ENCODE results near the gene UTP15.
A peak's percentile ranks its signal among the peaks of the same experiment; 100 is the strongest.

UTP15 gene

DNA sequence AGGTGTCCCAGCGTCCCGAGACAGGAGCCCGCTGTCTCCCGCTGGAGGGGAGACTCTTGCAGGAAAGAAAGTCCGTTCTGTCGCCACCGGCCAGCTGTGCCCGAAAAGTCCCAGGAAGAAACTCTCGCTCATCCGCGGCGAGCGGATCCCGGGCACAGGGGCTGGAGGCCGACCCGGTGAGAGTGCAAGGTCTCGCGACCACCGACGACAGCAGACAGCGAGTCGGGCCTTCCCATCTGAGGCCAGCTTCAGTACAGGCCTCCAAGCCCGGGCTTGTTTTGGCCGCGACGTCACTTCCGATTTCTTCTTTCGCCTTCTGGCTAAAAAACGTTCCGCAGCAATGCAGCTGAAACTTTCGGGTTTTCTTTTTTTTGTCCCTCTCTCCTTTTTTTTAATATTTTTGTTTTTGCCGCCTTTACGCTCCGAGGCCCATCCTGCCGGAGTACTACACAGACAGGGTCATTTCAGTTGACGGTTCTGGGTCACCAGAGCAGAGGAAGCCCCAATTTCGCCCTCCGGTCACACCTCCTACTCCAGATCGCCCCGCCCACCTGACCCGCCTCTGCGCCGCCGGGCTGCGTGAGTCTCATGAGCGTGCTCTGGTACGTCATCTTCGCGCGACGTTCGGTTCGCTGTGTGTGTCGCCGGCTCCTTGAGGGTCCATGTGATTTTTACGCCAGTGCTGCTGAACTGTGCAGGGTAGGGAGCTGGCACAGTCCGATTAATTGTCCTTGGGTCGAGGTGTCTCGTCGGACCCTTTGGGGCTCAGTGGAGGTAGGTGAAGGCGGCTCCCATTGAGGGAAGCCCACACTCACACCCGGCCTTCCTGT, at the start of gene UTP15, which contains the start of gene ANKRA2:
UTP15 (plus strand) TSS at position 605 of the 830 bp plus-strand sequence. CDS start 1,602 bp downstream, outside the sequence.
ANKRA2 (minus strand) TSS at position 501 of the 830 bp plus-strand sequence. CDS start 2,758 bp downstream, outside the sequence.
- H3K27me3 ChIP-seq (ENCODE audit: low read depth): no peaks in the 10 kb centered on the region
- DNase-seq (ENCODE audit: low spot score in 2 of 2): peak; percentile 88 to 100
- H3K4me1 ChIP-seq: peaks cover 5% of the 10 kb centered on the region
- in situ Hi-C loops (cut with MboI; ENCODE audit: low sequenced_read_pairs): no loop called here
- no peaks in the 10 kb centered on the region for H3K9me3 ChIP-seq
- peaks cover 25% of the 10 kb centered on the region for H3K36me3 ChIP-seq (replicated peaks)
- peak within 1 kb of the TSS; percentile 61 for H3K4me3 ChIP-seq

GRCh38 chr5:73519531-73520283, 45.8 kb upstream of the UTP15 start:
- H3K27me3 ChIP-seq (ENCODE audit: low read depth): no peaks in the 10 kb centered on the region
- no peak overlapping the region for H3K4me3 ChIP-seq
- peak; percentile 70 to 81 for DNase-seq (ENCODE audit: low spot score in 2 of 2)
- H3K9me3 ChIP-seq: no peaks in the 10 kb centered on the region
- no peaks in the 10 kb centered on the region for H3K36me3 ChIP-seq (replicated peaks)
- in situ Hi-C loops (cut with MboI; ENCODE audit: low sequenced_read_pairs): no loop called here
- H3K4me1 ChIP-seq: peaks cover 5% of the 10 kb centered on the region

DNA sequence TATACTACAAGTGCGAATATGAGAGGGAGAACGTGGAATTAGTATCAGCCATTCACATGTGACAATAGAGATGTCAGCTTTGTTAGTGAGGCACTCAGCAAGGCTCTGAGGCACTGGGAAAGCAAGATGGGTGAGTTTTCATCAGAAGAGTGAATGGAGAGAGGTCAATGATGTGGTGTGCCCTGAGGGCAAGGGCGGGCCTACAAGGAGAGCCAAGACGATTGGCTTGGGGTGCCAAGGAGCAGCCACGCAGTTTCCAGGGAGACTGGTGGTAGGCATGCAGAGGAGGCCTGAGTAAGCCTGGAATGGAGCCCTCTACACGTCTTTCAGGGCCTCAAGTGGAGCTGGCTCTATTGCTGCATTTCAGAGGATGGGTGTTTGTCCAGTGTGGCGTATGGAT, 42.6 kb upstream of the UTP15 start:
- H3K27me3 ChIP-seq (ENCODE audit: low read depth): no peaks in the 10 kb centered on the region
- DNase-seq (ENCODE audit: low spot score in 2 of 2): peak in 1 of 2 experiments; percentile 19
- in situ Hi-C loops (cut with MboI; ENCODE audit: low sequenced_read_pairs): no loop called here
- no peaks in the 10 kb centered on the region; the same call in none of the 2 replicates for H3K4me1 ChIP-seq
- no peak overlapping the region for H3K4me3 ChIP-seq
- no peaks in the 10 kb centered on the region for H3K36me3 ChIP-seq (replicated peaks)
- H3K9me3 ChIP-seq: no peaks in the 10 kb centered on the region

- Histone ChIP-seq H3K4me1 (no peaks in the 10 kb centered on the region; the same call in none of the 2 replicates), H3K36me3 (replicated peaks) (no peaks in the 10 kb centered on the region), H3K4me3 (no peak overlapping the region), H3K9me3 (no peaks in the 10 kb centered on the region), H3K27me3 (ENCODE audit: low read depth) (no peaks in the 10 kb centered on the region)
- no peak for DNase-seq (ENCODE audit: low spot score in 2 of 2)
- in situ Hi-C loops (cut with MboI; ENCODE audit: low sequenced_read_pairs): no loop called here
These were observed 41.7 kb upstream of the UTP15 start for GRCh38 chr5:73523861-73524260.

- no peaks in the 10 kb centered on the region for H3K27me3 ChIP-seq (ENCODE audit: low read depth)
- in situ Hi-C loops (cut with MboI; ENCODE audit: low sequenced_read_pairs): no loop called here
- H3K9me3 ChIP-seq: no peaks in the 10 kb centered on the region
- no peaks in the 10 kb centered on the region for H3K36me3 ChIP-seq (replicated peaks)
- no peak overlapping the region for H3K4me3 ChIP-seq
- H3K4me1 ChIP-seq: no peaks in the 10 kb centered on the region
- DNase-seq (ENCODE audit: low spot score in 2 of 2): no peak
These were observed 39.8 kb upstream of the UTP15 start for GRCh38 chr5:73525606-73526203.

DNA sequence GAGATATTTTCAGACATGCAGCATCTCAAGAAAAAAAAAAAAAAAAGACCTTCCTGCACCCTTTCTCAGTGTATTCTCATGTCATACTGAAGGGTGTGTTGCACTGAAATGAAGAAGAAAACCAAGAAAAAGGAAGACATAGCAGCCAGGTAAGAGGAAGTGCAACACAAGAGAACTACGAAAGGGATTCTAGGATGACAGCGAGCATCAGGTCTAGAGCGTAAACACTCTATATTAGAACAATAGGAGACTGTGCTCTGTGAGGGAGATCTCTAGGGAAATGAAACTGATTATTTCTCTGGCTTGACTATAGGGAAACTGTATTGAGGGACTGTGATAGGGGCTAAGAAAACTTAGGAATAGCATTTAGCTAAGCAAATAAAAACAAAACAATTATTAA, 37.3 kb upstream of the UTP15 start:
- in situ Hi-C loops (cut with MboI; ENCODE audit: low sequenced_read_pairs): no loop called here
- no peaks in the 10 kb centered on the region for H3K36me3 ChIP-seq (replicated peaks)
- H3K9me3 ChIP-seq: no peaks in the 10 kb centered on the region
- no peak overlapping the region for H3K4me3 ChIP-seq
- DNase-seq (ENCODE audit: low spot score in 2 of 2): no peak
- no peaks in the 10 kb centered on the region for H3K27me3 ChIP-seq (ENCODE audit: low read depth)
- no peaks in the 10 kb centered on the region for H3K4me1 ChIP-seq

- H3K36me3 ChIP-seq (replicated peaks): no peaks in the 10 kb centered on the region
- H3K27me3 ChIP-seq (ENCODE audit: low read depth): no peaks in the 10 kb centered on the region
- DNase-seq (ENCODE audit: low spot score in 2 of 2): no peak
- H3K4me3 ChIP-seq: no peak overlapping the region
- H3K9me3 ChIP-seq: no peaks in the 10 kb centered on the region
- H3K4me1 ChIP-seq: no peaks in the 10 kb centered on the region
- in situ Hi-C loops (cut with MboI; ENCODE audit: low sequenced_read_pairs): no loop called here
These were observed 36.5 kb upstream of the UTP15 start for GRCh38 chr5:73529081-73529480.

DNA sequence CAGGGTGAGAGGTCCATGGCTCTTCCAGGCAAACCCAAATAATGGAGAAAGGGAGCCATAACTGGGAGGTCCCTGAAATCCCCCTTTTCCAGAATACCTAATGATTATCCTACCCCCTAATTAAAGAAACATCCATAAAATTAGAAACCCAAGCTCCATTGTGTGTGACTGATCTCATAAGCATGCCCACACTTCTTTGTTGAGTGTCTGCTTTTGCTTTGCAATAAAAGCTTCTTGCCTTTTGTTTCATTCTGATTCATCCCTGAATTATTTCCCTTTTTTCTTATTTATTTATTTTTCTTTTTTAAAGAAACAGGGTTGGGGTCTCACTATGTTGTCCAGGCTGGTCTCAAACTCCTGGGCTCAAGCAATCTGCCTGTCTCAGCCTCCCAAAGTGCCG, 34.2 kb upstream of the UTP15 start:
- DNase-seq (ENCODE audit: low spot score in 2 of 2): no peak
- in situ Hi-C loops (cut with MboI; ENCODE audit: low sequenced_read_pairs): no loop called here
- H3K4me3 ChIP-seq: no peak overlapping the region
- H3K36me3 ChIP-seq (replicated peaks): no peaks in the 10 kb centered on the region
- H3K4me1 ChIP-seq: no peaks in the 10 kb centered on the region
- H3K27me3 ChIP-seq (ENCODE audit: low read depth): no peaks in the 10 kb centered on the region
- H3K9me3 ChIP-seq: no peaks in the 10 kb centered on the region

DNA sequence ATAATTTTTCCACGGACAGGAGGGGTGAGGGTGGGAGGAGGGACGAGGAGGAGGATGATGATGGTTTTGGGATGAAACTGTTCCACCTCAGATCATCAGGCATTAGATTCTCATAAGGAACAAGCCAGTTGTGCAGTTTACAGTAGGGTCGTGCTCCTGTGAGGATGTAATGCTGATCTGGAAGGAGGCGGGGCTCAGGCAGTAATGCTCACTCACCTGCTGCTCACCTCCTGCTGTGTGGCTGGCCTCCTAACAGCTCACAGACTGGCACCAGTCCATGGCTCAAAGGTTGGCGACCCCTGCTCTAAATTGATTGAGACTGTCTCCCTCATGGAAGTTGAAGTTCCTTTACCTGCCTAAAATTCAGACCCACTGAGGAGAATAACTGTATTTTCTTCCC, 33.3 kb upstream of the UTP15 start:
- DNase-seq (ENCODE audit: low spot score in 2 of 2): no peak
- Histone ChIP-seq H3K4me3 (no peak overlapping the region), H3K9me3 (no peaks in the 10 kb centered on the region), H3K27me3 (ENCODE audit: low read depth) (no peaks in the 10 kb centered on the region), H3K36me3 (replicated peaks) (no peaks in the 10 kb centered on the region), H3K4me1 (no peaks in the 10 kb centered on the region)
- in situ Hi-C loops (cut with MboI; ENCODE audit: low sequenced_read_pairs): no loop called here

GRCh38 chr5:73534011-73534644, 31.4 kb upstream of the UTP15 start:
- in situ Hi-C loops (cut with MboI; ENCODE audit: low sequenced_read_pairs): no loop called here
- H3K36me3 ChIP-seq (replicated peaks): no peaks in the 10 kb centered on the region
- H3K27me3 ChIP-seq (ENCODE audit: low read depth): no peaks in the 10 kb centered on the region
- H3K9me3 ChIP-seq: no peaks in the 10 kb centered on the region
- no peak for DNase-seq (ENCODE audit: low spot score in 2 of 2)
- H3K4me3 ChIP-seq: no peak overlapping the region
- H3K4me1 ChIP-seq: no peaks in the 10 kb centered on the region

GRCh38 chr5:73534971-73535370, 30.6 kb upstream of the UTP15 start:
- Histone ChIP-seq H3K9me3 (no peaks in the 10 kb centered on the region), H3K4me1 (no peaks in the 10 kb centered on the region), H3K4me3 (no peak overlapping the region), H3K36me3 (replicated peaks) (no peaks in the 10 kb centered on the region), H3K27me3 (ENCODE audit: low read depth) (no peaks in the 10 kb centered on the region)
- in situ Hi-C loops (cut with MboI; ENCODE audit: low sequenced_read_pairs): no loop called here
- no peak for DNase-seq (ENCODE audit: low spot score in 2 of 2)

DNA sequence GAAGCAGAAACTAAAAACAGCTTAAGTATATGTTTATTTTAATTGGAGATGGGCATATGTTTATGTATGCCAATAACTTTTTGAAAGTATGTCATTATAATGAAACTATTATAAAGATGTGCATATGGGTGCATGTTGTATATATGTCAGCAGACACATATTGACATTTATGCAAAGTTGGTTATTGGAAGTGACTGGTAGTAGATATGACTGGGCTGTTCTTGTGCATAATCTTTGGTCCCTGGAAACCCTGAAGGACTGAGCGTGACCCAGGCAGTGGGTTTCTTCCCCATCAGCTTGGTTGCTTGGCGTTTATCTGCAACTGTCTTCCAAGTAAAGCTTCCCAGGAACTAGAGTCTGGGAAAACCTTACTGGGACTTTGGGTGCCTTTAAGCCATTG, 25.8 kb upstream of the UTP15 start:
- DNase-seq (ENCODE audit: low spot score in 2 of 2): no peak
- in situ Hi-C loops (cut with MboI; ENCODE audit: low sequenced_read_pairs): no loop called here
- H3K27me3 ChIP-seq (ENCODE audit: low read depth): no peaks in the 10 kb centered on the region
- H3K4me1 ChIP-seq: peaks cover 19% of the 10 kb centered on the region
- H3K36me3 ChIP-seq (replicated peaks): no peaks in the 10 kb centered on the region
- no peak overlapping the region for H3K4me3 ChIP-seq
- H3K9me3 ChIP-seq: no peaks in the 10 kb centered on the region

DNA sequence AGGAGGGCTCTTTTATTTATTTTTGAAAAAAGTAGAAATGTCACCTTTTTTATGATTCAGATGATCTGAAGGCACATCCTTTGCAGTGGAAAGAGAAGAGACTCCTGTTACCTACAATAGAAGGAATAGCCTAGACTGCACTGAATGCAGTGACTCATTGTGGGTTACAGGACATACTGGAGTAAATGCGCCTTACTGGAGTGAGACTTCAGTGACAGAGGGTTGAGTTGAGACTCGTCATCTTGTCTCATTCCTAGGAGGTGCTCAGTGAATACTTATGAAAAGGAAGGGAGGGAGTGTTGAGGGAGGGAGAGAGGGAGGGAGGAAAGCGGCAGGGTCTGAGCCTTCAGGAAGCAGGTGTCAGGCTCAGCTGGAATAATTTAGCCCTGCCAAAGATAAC, 25.4 kb upstream of the UTP15 start:
- no peaks in the 10 kb centered on the region for H3K36me3 ChIP-seq (replicated peaks)
- no peaks in the 10 kb centered on the region for H3K27me3 ChIP-seq (ENCODE audit: low read depth)
- DNase-seq (ENCODE audit: low spot score in 2 of 2): no peak
- H3K4me3 ChIP-seq: no peak overlapping the region
- no peaks in the 10 kb centered on the region for H3K9me3 ChIP-seq
- in situ Hi-C loops (cut with MboI; ENCODE audit: low sequenced_read_pairs): no loop called here
- peaks cover 21% of the 10 kb centered on the region for H3K4me1 ChIP-seq

Measured in HAP-1 (cell line).